GM19467 (cell line): ENCODE measurements around the gene CDH2.

Experiments used
- ATAC-seq: cut with Tn5 transposase; IDR thresholded peaks from one replicate; pipeline ENCODE4 v1.9.1; 2021; ENCODE audit warnings: mild to moderate bottlenecking, moderate library complexity; ENCODE audit not compliant: unreplicated experiment

Gene CDH2

GRCh38 chr18:28045880-28046279, 131.1 kb downstream of the CDH2 start:
- ATAC-seq: no peak

GRCh38 chr18:28045176-28045810, 131.6 kb downstream of the CDH2 start:
- ATAC-seq: no peak

- no peak for ATAC-seq
Measured at GRCh38 chr18:28044036-28044435, 132.9 kb downstream of the CDH2 start.

- no peak for ATAC-seq
Measured at GRCh38 chr18:28043631-28044030, 133.3 kb downstream of the CDH2 start.

- no peak for ATAC-seq
Measured at GRCh38 chr18:28041366-28041765, 135.6 kb downstream of the CDH2 start.

- ATAC-seq: no peak
Measured at GRCh38 chr18:28040716-28041115, 136.2 kb downstream of the CDH2 start.

GRCh38 chr18:28040211-28040610, 136.7 kb downstream of the CDH2 start:
- no peak for ATAC-seq

- ATAC-seq: no peak
Measured at GRCh38 chr18:28039691-28040090, 137.2 kb downstream of the CDH2 start.

- ATAC-seq: no peak
Measured at GRCh38 chr18:28039078-28039477, 137.9 kb downstream of the CDH2 start.

- ATAC-seq: no peak
Measured at GRCh38 chr18:28036488-28036887, 140.4 kb downstream of the CDH2 start.

GRCh38 chr18:28034567-28034966, 142.4 kb downstream of the CDH2 start:
- no peak for ATAC-seq

GRCh38 chr18:28032177-28032576, 144.8 kb downstream of the CDH2 start:
- ATAC-seq: no peak

- ATAC-seq: no peak
Measured at GRCh38 chr18:28030458-28030857, 146.5 kb downstream of the CDH2 start.

- ATAC-seq: no peak
Measured at GRCh38 chr18:28027755-28028154, 149.2 kb downstream of the CDH2 start.

GRCh38 chr18:28019425-28020108, 157.4 kb downstream of the CDH2 start:
- ATAC-seq: no peak

- no peak for ATAC-seq
Measured at GRCh38 chr18:28018351-28018750, 158.6 kb downstream of the CDH2 start.

- ATAC-seq: no peak
Measured at GRCh38 chr18:28015671-28016070, 161.3 kb downstream of the CDH2 start.

- ATAC-seq: no peak
Measured at GRCh38 chr18:28013066-28013465, 163.9 kb downstream of the CDH2 start.

- no peak for ATAC-seq
Measured at GRCh38 chr18:28012336-28012735, 164.6 kb downstream of the CDH2 start.

- no peak for ATAC-seq
Measured at GRCh38 chr18:28009589-28009988, 167.3 kb downstream of the CDH2 start.

GRCh38 chr18:28007841-28008240, 169.1 kb downstream of the CDH2 start:
- ATAC-seq: no peak

- no peak for ATAC-seq
Measured at GRCh38 chr18:28005164-28005563, 171.8 kb downstream of the CDH2 start.

- ATAC-seq: no peak
Measured at GRCh38 chr18:28004606-28005005, 172.3 kb downstream of the CDH2 start.
